HUES64 (cell line): ENCODE data around the gene CEP170B.
"Not testable (repeated sequence)": the region's sequence is repeated elsewhere in the genome, so short reads cannot be mapped to it uniquely, and the experiment has no call there.

ENCODE experiments used
- H3K27ac ChIP-seq: 2 replicates; pipeline ENCODE4 v1.7.0; 2013; ENCODE audit warnings: low read depth, low read length, inconsistent platforms
- H3K27me3 ChIP-seq: 2 replicates; pipeline ENCODE4 v1.6.1; 2013; ENCODE audit warnings: mild to moderate bottlenecking, low read length; ENCODE audit not compliant: insufficient read depth
- H3K36me3 ChIP-seq: 2 replicates; pipeline ENCODE4 v1.6.1; 2013; ENCODE audit warnings: mild to moderate bottlenecking, low read length; ENCODE audit not compliant: insufficient read depth
- H3K4me1 ChIP-seq: 2 replicates; pipeline ENCODE4 v1.6.1; 2013; ENCODE audit warnings: mild to moderate bottlenecking, low read length, moderate library complexity; ENCODE audit not compliant: insufficient read depth
- H3K4me3 ChIP-seq: 2 replicates; pipeline ENCODE4 v1.5.1; 2013; ENCODE audit warnings: mild to moderate bottlenecking, low read length, moderate library complexity
- H3K9ac ChIP-seq: 2 replicates; pipeline ENCODE4 v1.6.1; 2013; ENCODE audit warnings: mild to moderate bottlenecking, low read depth, low read length
- H3K9me3 ChIP-seq: 2 replicates; pipeline ENCODE4 v1.6.1; 2013; ENCODE audit warnings: low read depth, low read length; ENCODE audit not compliant: insufficient read depth
- WGBS: fragments of 150-250, 120-280 bp; methylation state at CpG from one replicate; pipeline ENCODE4 v1.1.7; 2013; ENCODE audit warnings: missing lambda C conversion rate; 5-methylcytosine and 5-hydroxymethylcytosine counted together

CEP170B gene

GRCh38 chr14:104883681-104884361, 18.8 kb downstream of the CEP170B start:
- 0 out of 2 replicates have a peak, but pooled peaks cover 4% of the 10 kb centered on the region for H3K4me1 ChIP-seq
- peaks cover 26% of the 10 kb centered on the region for H3K36me3 ChIP-seq
- H3K27ac ChIP-seq: no peak overlapping the region
- H3K27me3 ChIP-seq: no peaks in the 10 kb centered on the region
- H3K9ac ChIP-seq: no peak overlapping the region
- H3K4me3 ChIP-seq: no peak overlapping the region
- 93% methylated on average over 49 of the region's 49 CpGs for WGBS
- H3K9me3 ChIP-seq: no peaks in the 10 kb centered on the region

- peaks cover 26% of the 10 kb centered on the region for H3K36me3 ChIP-seq
- H3K27me3 ChIP-seq, H3K4me3 ChIP-seq, H3K27ac ChIP-seq, H3K4me1 ChIP-seq, H3K9ac ChIP-seq, H3K9me3 ChIP-seq: not testable (repeated sequence)
- 92% methylated on average over 23 of the region's 34 CpGs for WGBS
These were observed 19.3 kb downstream of the CEP170B start for GRCh38 chr14:104884381-104884780.

- Histone ChIP-seq H3K9ac (no peak overlapping the region), H3K27me3 (no peaks in the 10 kb centered on the region), H3K36me3 (peaks cover 24% of the 10 kb centered on the region), H3K4me1 (0 out of 2 replicates have a peak, but pooled peaks cover 4% of the 10 kb centered on the region), H3K9me3 (no peaks in the 10 kb centered on the region), H3K4me3 (no peak overlapping the region), H3K27ac (no peak overlapping the region)
- 93% methylated on average over 38 of the region's 38 CpGs for WGBS
These were observed 20.2 kb downstream of the CEP170B start for GRCh38 chr14:104885031-104885972.

GRCh38 chr14:104885973-104886689, 21.1 kb downstream of the CEP170B start:
- no peak overlapping the region for H3K27ac ChIP-seq
- no peaks in the 10 kb centered on the region for H3K27me3 ChIP-seq
- WGBS: 94% methylated on average over 40 of the region's 40 CpGs
- H3K4me3 ChIP-seq: no peak overlapping the region
- H3K9ac ChIP-seq: no peak overlapping the region
- H3K9me3 ChIP-seq: no peaks in the 10 kb centered on the region
- peaks cover 19% of the 10 kb centered on the region for H3K36me3 ChIP-seq
- H3K4me1 ChIP-seq: 0 out of 2 replicates have a peak, but pooled peaks cover 4% of the 10 kb centered on the region

- 96% methylated on average over 59 of the region's 59 CpGs for WGBS
- H3K9ac ChIP-seq: no peak overlapping the region
- H3K36me3 ChIP-seq: peaks cover 19% of the 10 kb centered on the region
- 0 out of 2 replicates have a peak, but pooled peaks cover 2% of the 10 kb centered on the region for H3K4me1 ChIP-seq
- no peak overlapping the region for H3K4me3 ChIP-seq
- no peaks in the 10 kb centered on the region for H3K9me3 ChIP-seq
- H3K27me3 ChIP-seq: no peaks in the 10 kb centered on the region
- H3K27ac ChIP-seq: no peak overlapping the region
These were observed 21.9 kb downstream of the CEP170B start for GRCh38 chr14:104886690-104887622.

GRCh38 chr14:104887623-104888488, 22.8 kb downstream of the CEP170B start:
- 95% methylated on average over 33 of the region's 33 CpGs for WGBS

GRCh38 chr14:104888489-104889374, 23.7 kb downstream of the CEP170B start:
- no peak overlapping the region for H3K9ac ChIP-seq
- 93% methylated on average over 26 of the region's 26 CpGs for WGBS

More at GRCh38 chr14:104887623-104888488, 22.8 kb downstream of the CEP170B start:
- Histone ChIP-seq H3K4me1 (no peaks in the 10 kb centered on the region), H3K9ac (no peak overlapping the region), H3K27me3 (no peaks in the 10 kb centered on the region), H3K36me3 (peaks cover 19% of the 10 kb centered on the region), H3K9me3 (no peaks in the 10 kb centered on the region), H3K27ac (no peak overlapping the region), H3K4me3 (no peak overlapping the region)

GRCh38 chr14:104889375-104889757, 24.3 kb downstream of the CEP170B start:
- Histone ChIP-seq H3K36me3 (peaks cover 13% of the 10 kb centered on the region), H3K4me1 (no peaks in the 10 kb centered on the region), H3K9me3 (no peaks in the 10 kb centered on the region), H3K4me3 (no peak overlapping the region), H3K9ac (no peak overlapping the region), H3K27ac (no peak overlapping the region), H3K27me3 (no peaks in the 10 kb centered on the region)
- 92% methylated on average over 23 of the region's 23 CpGs for WGBS

More at GRCh38 chr14:104888489-104889374, 23.7 kb downstream of the CEP170B start:
- no peaks in the 10 kb centered on the region for H3K9me3 ChIP-seq
- no peak overlapping the region for H3K4me3 ChIP-seq
- H3K36me3 ChIP-seq: peaks cover 12% of the 10 kb centered on the region
- no peaks in the 10 kb centered on the region for H3K4me1 ChIP-seq
- H3K27me3 ChIP-seq: no peaks in the 10 kb centered on the region
- H3K27ac ChIP-seq: no peak overlapping the region

GRCh38 chr14:104890292-104890691, 25.2 kb downstream of the CEP170B start:
- peaks cover 15% of the 10 kb centered on the region for H3K36me3 ChIP-seq
- H3K9ac ChIP-seq: not testable (repeated sequence)

More at GRCh38 chr14:104890292-104890691, 25.2 kb downstream of the CEP170B start:
- not testable (repeated sequence) for H3K27me3 ChIP-seq, H3K4me3 ChIP-seq, H3K9me3 ChIP-seq, H3K4me1 ChIP-seq, H3K27ac ChIP-seq
